HL-60 (cell line): ENCODE measurements around the gene RALBP1.

ENCODE experiments used
- DNase-seq, 2 experiments: peaks; one replicate each; pipeline ENCODE4 v3.0.0-alpha.2; 2010 to 2020; ENCODE audit warnings: low read depth in 1 of 2, low spot score in 1 of 2
- H3K27ac ChIP-seq: fragments of 250-450 bp; sonication (Bioruptor Pico); replicated peaks from 2 replicates; pipeline ENCODE4 v1.5.1; 2020; ENCODE audit warnings: mild to moderate bottlenecking, moderate library complexity
- H3K27me3 ChIP-seq: fragments of 250-450 bp; sonication (Bioruptor Pico); 2 replicates; pipeline ENCODE4 v1.5.1; 2021; ENCODE audit warnings: mild to moderate bottlenecking, moderate library complexity; ENCODE audit not compliant: insufficient read depth, poor library complexity, severe bottlenecking
- H3K4me3 ChIP-seq: replicated peaks from 2 replicates; pipeline ENCODE4 v1.5.1; 2011; ENCODE audit warnings: mild to moderate bottlenecking, control low read depth, low read length; ENCODE audit not compliant: insufficient read depth
- GABPA ChIP-seq: IDR thresholded peaks from 2 replicates; pipeline ENCODE4 v1.6.1; 2012; ENCODE audit warnings: low read depth
- POLR2AphosphoS5 ChIP-seq: IDR thresholded peaks from 2 replicates; pipeline ENCODE4 v1.6.1; 2012; ENCODE audit warnings: low read depth
- SPI1 ChIP-seq: IDR thresholded peaks from 2 replicates; pipeline ENCODE4 v1.6.1; 2012; ENCODE audit warnings: low read depth, mild to moderate bottlenecking, borderline replicate concordance
- TF ChIP-seq, protein P1 (sequence below): IDR thresholded peaks from one replicate; pipeline ENCODE4 v1.5.1; 2011; ENCODE audit warnings: low read length, control low read depth, inconsistent platforms; ENCODE audit not compliant: insufficient read depth
- TF ChIP-seq, protein P2 (sequence below): IDR thresholded peaks from 2 replicates; pipeline ENCODE4 v1.6.1; 2012; ENCODE audit warnings: low read depth; ENCODE audit not compliant: insufficient replicate concordance

Gene RALBP1

DNA sequence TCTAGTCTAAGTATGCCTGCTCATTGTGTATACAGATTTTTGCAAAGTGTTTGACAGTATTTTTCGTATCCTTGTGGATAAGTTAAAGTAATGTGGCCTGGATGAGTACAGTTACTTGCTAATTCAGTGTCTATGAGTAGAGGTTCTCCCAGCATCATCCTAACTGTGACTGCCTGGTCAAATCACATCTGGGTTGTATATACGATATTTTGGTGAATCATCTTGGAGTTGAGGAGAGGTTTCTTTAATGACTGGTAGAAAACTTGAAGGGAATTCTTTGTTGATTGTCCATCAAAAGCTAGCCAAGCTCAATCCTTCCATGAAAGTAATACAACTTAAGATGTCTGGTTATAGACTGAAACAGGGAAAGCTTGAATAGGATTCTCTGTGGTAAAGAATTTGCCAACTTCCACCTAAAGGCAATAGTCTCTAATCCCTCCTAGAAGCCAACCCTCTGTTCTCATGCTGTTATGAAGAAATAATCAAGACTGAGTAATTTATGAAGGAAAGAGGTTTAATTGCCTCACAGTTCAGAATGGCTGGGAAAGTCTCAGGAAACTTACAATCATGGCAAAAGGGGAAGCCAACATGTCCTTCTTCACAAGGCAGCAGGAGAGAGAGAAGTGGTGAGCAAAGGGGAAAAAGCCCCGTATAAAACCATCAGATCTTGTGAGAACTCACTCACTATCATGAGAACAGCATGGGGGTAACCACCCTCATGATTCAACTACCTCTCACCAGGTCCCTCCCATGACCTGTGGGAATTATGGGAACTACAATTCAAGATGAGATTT is 19.4 kb upstream of the RALBP1 start:
- no peak overlapping the region for H3K4me3 ChIP-seq
- peak; percentile 74 for TF ChIP-seq SPI1
- TF ChIP-seq, protein P1, sequence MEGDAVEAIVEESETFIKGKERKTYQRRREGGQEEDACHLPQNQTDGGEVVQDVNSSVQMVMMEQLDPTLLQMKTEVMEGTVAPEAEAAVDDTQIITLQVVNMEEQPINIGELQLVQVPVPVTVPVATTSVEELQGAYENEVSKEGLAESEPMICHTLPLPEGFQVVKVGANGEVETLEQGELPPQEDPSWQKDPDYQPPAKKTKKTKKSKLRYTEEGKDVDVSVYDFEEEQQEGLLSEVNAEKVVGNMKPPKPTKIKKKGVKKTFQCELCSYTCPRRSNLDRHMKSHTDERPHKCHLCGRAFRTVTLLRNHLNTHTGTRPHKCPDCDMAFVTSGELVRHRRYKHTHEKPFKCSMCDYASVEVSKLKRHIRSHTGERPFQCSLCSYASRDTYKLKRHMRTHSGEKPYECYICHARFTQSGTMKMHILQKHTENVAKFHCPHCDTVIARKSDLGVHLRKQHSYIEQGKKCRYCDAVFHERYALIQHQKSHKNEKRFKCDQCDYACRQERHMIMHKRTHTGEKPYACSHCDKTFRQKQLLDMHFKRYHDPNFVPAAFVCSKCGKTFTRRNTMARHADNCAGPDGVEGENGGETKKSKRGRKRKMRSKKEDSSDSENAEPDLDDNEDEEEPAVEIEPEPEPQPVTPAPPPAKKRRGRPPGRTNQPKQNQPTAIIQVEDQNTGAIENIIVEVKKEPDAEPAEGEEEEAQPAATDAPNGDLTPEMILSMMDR = no peak
- H3K27me3 ChIP-seq = no peaks in the 10 kb centered on the region
- H3K27ac ChIP-seq = no peak overlapping the region
- no peak for DNase-seq

DNA sequence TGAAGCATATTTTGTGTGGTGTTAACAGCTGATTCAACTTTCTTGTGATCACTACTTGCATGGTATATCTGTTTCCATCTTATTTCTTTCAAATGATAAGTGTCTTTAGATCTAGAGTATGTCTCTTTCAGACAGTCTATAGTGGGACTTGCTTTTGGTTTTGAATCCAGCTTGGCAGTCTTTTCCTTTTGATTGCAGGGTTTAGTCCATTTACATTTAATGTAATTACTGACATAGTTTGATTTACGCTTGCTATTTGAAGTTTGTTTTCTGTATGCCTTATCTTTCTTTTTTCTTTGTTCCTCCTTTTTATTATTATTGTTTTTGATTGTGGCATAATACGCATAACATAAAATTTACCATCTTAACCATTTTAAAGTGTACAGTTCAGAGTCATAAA is 9.2 kb upstream of the RALBP1 start:
- no peak for TF ChIP-seq GABPA
- TF ChIP-seq, protein P1 = no peak
- TF ChIP-seq SPI1 = no peak
- no peak for TF ChIP-seq POLR2AphosphoS5
- TF ChIP-seq, protein P2, sequence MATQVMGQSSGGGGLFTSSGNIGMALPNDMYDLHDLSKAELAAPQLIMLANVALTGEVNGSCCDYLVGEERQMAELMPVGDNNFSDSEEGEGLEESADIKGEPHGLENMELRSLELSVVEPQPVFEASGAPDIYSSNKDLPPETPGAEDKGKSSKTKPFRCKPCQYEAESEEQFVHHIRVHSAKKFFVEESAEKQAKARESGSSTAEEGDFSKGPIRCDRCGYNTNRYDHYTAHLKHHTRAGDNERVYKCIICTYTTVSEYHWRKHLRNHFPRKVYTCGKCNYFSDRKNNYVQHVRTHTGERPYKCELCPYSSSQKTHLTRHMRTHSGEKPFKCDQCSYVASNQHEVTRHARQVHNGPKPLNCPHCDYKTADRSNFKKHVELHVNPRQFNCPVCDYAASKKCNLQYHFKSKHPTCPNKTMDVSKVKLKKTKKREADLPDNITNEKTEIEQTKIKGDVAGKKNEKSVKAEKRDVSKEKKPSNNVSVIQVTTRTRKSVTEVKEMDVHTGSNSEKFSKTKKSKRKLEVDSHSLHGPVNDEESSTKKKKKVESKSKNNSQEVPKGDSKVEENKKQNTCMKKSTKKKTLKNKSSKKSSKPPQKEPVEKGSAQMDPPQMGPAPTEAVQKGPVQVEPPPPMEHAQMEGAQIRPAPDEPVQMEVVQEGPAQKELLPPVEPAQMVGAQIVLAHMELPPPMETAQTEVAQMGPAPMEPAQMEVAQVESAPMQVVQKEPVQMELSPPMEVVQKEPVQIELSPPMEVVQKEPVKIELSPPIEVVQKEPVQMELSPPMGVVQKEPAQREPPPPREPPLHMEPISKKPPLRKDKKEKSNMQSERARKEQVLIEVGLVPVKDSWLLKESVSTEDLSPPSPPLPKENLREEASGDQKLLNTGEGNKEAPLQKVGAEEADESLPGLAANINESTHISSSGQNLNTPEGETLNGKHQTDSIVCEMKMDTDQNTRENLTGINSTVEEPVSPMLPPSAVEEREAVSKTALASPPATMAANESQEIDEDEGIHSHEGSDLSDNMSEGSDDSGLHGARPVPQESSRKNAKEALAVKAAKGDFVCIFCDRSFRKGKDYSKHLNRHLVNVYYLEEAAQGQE = no peak
- Histone ChIP-seq H3K4me3 (no peak overlapping the region), H3K27me3 (no peaks in the 10 kb centered on the region), H3K27ac (no peak overlapping the region)
- no peak for DNase-seq

DNA sequence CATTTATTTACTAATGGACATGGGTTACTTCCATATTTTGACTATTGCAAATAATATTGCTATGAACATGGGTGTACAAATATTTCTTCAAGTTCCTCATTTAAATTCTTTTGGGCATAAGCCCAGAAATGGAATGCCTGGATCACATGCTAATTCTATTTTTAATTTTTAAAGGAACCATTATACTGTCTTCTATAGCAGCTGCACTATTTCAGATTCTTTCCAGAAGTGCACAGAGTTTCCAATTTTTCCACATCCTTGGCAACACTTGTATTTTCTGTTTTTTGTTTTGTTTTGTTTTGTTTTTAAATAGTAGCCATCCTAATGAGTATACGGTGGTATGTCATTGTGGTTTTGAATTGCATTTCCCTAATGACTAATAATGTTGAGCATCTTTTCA is 8.5 kb upstream of the RALBP1 start:
- DNase-seq = no peak
- Histone ChIP-seq H3K27ac (no peak overlapping the region), H3K27me3 (no peaks in the 10 kb centered on the region), H3K4me3 (no peak overlapping the region)
- TF ChIP-seq SPI1 = no peak

DNA sequence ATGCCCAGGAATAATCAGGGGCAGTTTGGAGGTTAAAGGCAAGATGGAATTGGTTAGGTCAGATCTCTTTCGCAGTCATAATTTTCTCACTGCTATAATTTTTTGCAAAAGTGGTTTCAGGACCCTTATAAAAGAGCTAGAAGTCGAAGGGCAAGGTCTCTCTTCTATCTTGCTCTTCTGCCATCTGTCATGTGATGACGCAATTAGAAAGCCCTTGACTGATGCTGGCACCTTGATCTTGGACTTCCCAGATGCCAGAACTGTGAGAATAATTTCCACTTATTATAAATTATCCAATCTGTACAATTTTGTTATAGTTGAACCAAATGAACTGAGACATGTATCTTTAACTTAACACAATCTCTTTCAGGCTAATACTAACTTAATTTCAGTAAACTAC is 6.3 kb upstream of the RALBP1 start:
- no peak overlapping the region for H3K4me3 ChIP-seq
- no peak for TF ChIP-seq SPI1
- TF ChIP-seq, protein P1 = no peak
- no peak for TF ChIP-seq GABPA
- no peak for TF ChIP-seq POLR2AphosphoS5
- TF ChIP-seq, protein P2 = no peak
- no peak for DNase-seq

More for the DNA sequence above, 6.3 kb upstream of the RALBP1 start:
- H3K27ac ChIP-seq = no peak overlapping the region
- no peaks in the 10 kb centered on the region for H3K27me3 ChIP-seq
